Sciatic nerve (tissue), 2 donors: ENCODE data around the gene TRA2B. TPM values are rescaled to one million over a fixed set of nuclear protein-coding genes. Genes with fewer than 3 reads are reported as not detected.
"Not testable (repeated sequence)": the region's sequence is repeated elsewhere in the genome, so short reads cannot be mapped to it uniquely, and the experiment has no call there.

Experiments
- ATAC-seq: fragments of 200-7000 bp; cut with Tn5 transposase; one replicate; pipeline ENCODE4 v1.9.1; 2020; ENCODE audit warnings: mild to moderate bottlenecking, moderate library complexity
- DNase-seq: peaks from one replicate; pipeline ENCODE4 v3.0.0-alpha.2; 2020; ENCODE audit warnings: low spot score
- intact Hi-C: fragments of 100-400 bp; cut with DNase I; formaldehyde crosslinking; loops from one replicate; pipeline ENCODE4 v1.14.2; 2022
- total RNA-seq: library from RNA; stranded (reverse); fragmentation: NEBNext Ultra II Directional; extraction: Animal tissue kit (Norgen Biotek cat#: 25700); gene quantifications from one replicate; pipeline ENCODE4 v1.2.1, GENCODE V29; 2021
- donor health status: DM: no; HTN: no; CAD: no.
- donor health status: DM: no; HTN: no; CAD: no.

Gene TRA2B
- total RNA-seq, 1 donor from 2014 or later: 104 TPM

DNA sequence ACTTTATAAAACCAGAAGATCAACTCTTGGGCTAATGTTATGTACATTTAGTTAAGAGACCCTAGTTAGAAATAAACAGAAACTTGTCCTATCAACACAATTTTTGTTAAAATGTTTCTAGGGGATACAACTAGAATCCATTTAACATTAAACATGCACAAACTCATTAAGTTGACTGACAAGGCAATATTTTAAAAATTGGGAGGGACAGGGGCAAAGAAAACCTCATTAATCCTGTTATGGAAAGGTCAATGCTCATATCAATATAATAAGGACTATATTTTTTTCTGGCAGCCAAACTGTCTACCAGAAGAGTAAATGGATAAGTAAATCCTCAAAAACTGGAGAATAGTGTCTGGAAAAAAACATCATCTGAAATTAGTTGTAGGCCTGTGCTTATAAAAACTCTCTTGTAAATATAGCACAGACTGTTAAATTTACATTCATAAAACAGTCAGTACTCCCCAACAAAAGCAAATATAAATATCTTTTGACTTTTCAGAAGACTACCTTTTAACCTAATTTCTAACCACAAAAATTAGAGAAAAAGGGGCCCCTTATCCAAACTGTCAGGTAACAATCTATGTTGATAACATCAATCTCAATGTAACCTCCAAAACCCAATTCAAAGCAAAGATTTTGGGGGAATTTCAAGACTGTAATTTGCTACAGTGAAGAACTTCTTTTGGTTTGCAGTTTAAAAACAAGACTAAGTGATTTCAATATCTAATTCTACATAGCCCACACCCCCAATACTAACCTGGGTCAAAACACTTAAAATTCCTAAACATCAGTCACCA is 4.2 kb downstream of the TRA2B start:
- DNase-seq: no peak
- intact Hi-C loops: no loop called here
- no peak for ATAC-seq

DNA sequence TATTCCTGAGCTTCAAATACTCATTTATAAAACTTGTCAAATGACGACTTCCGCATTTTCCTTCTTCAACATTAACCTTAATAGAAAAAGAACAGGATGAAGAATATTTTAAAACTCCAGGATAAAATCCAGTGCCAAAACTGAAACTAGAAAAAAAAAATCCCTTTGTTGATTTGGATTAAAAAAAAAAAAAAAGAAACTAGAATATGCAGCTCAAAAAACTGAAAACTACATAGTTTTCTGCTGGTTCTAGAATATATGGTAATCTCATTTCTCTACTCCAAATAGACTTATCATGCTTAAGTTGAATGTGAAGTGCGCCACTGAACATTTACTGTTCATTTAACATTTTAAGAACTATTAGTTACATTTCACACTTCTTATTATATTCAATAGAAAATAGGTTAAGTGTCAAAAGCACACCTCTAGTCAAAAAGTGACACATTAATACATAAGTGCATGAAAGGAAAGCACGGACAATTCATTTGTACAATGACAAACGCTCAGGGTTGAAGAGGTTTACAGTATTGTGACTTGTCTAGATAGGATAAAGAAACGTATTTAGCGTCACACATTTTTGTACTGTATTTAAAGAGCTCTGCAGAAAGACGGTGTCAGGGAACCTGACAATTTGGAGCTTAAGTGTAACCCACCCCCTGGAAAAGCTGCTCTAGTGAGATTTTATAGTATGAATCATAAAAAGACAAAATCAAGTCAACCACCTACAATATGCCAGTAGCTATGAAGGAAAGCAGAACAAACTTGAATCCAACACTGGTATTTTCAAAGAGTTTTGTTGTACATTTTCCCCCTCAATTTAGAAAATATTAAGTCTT is 5.8 kb downstream of the TRA2B start:
- DNase-seq (no peak), ATAC-seq (no peak)
- intact Hi-C loops: no loop called here

- no peak for ATAC-seq
- intact Hi-C loops: no loop called here
- DNase-seq: no peak
These were observed 7.3 kb downstream of the TRA2B start for GRCh38 chr3:185930393-185931107.

GRCh38 chr3:185929192-185930151 is 8.3 kb downstream of the TRA2B start:
- intact Hi-C loops: no loop called here
- ATAC-seq (no peak), DNase-seq (no peak)

GRCh38 chr3:185928496-185928895 is 9.3 kb downstream of the TRA2B start:
- ATAC-seq: no peak
- intact Hi-C loops: no loop called here
- no peak for DNase-seq

DNA sequence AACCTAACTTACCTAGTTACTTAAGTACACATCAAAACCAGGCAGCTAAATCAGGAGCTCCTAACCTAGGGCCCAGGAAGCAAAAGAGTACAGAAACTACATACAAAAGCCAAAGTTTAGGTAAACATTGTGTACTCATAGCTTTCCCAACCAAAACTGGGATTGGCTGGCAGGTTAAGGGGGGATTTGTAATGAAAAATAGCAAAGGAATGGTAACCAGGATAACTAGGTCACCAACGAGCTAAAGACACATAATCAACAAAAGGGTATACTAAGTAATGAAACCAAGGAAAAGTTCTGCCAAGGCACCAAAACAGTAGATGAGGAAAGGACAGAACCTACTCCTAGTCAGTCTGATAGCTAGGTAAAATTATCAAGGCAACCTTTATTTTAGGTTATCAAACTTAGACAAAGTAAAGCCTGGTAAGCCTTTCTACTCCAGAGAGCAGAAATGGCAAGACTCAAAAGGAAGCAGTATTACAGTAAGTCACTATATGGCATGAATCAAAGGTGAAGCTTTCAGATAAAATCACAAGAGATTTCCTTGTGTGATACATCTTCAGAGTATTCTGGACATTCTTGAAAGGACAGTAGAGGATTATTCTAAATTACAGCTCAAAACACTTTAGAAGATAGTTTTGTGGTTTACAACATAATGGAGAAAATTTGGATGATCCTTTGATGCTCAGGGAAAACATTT is 10.2 kb downstream of the TRA2B start:
- no peak for ATAC-seq
- intact Hi-C loops: no loop called here

DNA sequence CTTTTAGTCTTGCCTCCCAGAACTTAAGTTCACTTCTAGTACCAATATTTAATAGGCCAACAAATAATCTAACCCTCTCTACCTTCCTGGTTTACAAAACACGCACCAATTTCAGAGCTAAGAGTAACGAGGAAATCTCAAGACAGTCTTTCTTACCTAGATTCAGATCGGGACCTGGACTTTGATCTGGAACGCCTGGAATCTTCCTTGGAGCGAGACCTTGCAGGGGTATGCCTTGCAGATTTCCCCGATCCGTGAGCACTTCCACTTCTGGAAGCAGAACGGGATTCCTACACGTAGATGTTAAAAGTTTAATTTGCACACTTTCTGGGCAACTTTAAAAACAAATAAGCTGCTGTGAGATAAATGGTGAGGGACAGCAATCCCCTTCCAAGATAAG is 11.4 kb downstream of the TRA2B start:
- intact Hi-C loops: no loop called here
- no peak for ATAC-seq
- no peak for DNase-seq

More for the DNA sequence above, 10.2 kb downstream of the TRA2B start:
- DNase-seq: no peak

- DNase-seq (no peak), ATAC-seq (no peak)
- intact Hi-C loops: no loop called here
These were observed 12.5 kb downstream of the TRA2B start for GRCh38 chr3:185925353-185925752.

DNA sequence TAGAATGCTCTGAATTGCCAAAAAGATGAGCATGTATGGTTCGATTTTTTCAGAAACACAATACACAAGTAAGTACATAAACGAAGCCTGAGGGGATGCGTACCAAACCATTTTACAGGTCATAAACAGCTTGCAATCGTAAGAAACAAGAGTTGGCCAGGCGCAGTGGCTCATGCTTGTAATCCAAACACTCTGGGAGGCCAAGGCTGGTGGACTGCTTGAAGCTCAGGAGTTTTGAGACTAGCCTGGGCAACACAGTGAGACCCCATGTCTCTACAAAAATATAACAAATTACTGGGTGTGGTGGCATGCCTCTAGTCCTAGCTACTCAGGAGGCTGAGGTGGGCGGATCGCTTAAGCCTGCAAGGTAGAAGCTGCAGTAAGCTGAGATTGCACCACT is 13.4 kb downstream of the TRA2B start:
- DNase-seq: no peak
- no peak for ATAC-seq
- intact Hi-C loops: no loop called here

- no peak for DNase-seq
- ATAC-seq: no peak
- intact Hi-C loops: no loop called here
These were observed 17.6 kb downstream of the TRA2B start for GRCh38 chr3:185920184-185920583.

GRCh38 chr3:185916042-185916833 is 21.6 kb downstream of the TRA2B start:
- no peak for DNase-seq
- intact Hi-C loops: no loop called here
- ATAC-seq: no peak

GRCh38 chr3:185915642-185916041 is 22.2 kb downstream of the TRA2B start:
- ATAC-seq (no peak), DNase-seq (no peak)
- intact Hi-C loops: no loop called here

DNA sequence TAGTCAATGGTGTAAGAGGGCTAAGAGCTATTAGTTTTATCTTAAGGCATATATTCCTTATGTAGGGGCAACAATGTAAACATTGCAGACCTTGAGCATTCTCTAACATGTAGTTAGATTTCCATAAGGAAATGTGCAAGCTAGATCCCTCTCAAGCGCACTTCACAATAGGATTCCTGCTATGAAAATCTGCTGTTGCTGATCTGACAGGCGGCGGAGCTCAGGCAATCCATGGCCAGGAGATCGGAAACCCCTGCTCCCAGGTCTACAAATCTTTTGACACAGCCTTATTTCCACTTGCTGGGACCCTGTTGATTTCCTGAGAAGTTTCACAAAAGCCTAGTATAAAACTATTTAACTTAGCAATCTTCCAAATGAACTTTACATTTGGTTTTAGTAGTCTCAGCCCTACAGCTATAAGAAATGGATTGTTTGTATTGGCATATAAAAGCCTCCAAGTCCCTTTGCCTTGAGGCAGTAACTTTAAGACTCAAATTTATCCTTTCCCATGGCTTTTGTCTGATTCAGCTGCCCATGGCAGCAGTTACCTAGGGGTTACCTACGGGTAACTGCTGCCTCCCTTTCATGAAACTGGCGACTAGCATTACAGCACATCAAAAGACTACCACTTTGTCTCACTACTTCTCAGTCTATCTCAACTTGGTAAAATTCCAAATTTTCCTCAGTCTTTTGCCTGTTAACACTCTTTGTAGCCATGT is 22.7 kb downstream of the TRA2B start:
- ATAC-seq (no peak), DNase-seq (no peak)
- intact Hi-C loops: no loop called here

- intact Hi-C loops: no loop called here
- no peak for DNase-seq
- ATAC-seq: peak; percentile 38
These were observed 24.6 kb downstream of the TRA2B start for GRCh38 chr3:185912929-185913901.

- ATAC-seq (no peak), DNase-seq (no peak)
- intact Hi-C loops: no loop called here
These were observed 25.3 kb downstream of the TRA2B start for GRCh38 chr3:185912512-185912911.

DNA sequence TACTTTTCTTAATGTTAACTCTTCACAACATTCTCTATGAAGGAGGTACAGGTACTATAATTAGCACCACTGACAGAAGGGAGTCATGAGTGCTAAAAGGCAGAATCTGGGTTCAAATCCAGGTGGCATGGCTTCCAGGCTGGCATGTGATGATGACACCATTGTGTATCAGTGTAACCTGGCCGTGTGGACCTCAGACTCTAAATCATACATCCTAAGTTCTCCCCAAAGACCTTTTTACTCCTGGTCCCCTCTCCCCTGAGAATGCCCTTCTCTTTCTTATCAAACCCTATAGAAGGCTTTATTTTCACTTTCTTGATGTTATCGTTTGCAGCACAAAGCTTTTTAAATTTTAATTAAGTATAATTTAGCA is 26.8 kb downstream of the TRA2B start:
- DNase-seq, intact Hi-C loops, ATAC-seq: not testable (repeated sequence)
